Measurements from ENCODE around the gene RAD23B.

Gene RAD23B

DNA sequence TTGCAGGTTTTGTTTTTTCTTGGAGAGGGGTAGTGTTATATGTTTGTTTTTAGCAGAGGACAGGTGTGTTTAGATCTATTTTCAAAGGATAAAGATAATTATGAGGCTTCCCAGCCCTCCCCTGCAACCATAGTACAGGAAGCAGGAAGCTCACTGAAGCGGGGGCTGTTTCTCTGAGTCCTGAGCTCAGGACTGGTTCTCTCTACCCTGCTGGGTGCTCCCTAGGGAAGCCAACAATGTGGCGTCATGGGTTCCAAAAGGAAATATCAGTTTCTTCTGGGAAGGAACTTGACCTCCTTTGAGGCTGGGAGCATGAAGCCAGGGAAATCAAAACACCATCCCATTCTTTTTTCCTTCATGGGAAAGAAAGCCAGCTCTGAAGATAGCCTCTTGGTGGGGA, 62.2 kb downstream of the RAD23B start:
- TF ChIP-seq, protein P1, sequence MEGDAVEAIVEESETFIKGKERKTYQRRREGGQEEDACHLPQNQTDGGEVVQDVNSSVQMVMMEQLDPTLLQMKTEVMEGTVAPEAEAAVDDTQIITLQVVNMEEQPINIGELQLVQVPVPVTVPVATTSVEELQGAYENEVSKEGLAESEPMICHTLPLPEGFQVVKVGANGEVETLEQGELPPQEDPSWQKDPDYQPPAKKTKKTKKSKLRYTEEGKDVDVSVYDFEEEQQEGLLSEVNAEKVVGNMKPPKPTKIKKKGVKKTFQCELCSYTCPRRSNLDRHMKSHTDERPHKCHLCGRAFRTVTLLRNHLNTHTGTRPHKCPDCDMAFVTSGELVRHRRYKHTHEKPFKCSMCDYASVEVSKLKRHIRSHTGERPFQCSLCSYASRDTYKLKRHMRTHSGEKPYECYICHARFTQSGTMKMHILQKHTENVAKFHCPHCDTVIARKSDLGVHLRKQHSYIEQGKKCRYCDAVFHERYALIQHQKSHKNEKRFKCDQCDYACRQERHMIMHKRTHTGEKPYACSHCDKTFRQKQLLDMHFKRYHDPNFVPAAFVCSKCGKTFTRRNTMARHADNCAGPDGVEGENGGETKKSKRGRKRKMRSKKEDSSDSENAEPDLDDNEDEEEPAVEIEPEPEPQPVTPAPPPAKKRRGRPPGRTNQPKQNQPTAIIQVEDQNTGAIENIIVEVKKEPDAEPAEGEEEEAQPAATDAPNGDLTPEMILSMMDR (IDR thresholded peaks at IDR 0.05; ENCODE audit: low read depth, low read length), result no peak
- DNase-seq (ENCODE audit: extremely low read depth, low read depth), result no peak

DNA sequence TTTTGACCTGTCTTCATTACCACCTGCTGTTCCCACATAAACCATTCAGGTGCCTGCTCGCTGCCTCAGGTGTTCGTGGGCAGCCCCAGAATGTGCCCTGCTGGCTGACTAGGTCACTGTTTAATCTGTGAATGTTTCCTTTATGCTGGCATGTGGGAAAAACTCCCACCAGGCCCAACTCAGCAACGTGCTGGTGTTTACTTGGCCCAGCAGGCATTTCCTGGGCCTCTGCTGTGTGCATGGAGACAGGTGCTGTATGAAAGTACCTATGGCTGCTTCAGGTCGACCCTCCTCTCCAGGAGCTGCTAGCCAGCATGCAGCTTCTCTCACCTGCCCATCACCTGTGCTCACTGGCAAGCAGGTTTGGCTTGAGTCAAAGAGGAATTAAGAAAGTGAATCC, 65.8 kb downstream of the RAD23B start:
- TF ChIP-seq, protein P1 (IDR thresholded peaks at IDR 0.05; ENCODE audit: low read depth, low read length), result no peak
- no peak for DNase-seq (ENCODE audit: extremely low read depth, low read depth)

DNA sequence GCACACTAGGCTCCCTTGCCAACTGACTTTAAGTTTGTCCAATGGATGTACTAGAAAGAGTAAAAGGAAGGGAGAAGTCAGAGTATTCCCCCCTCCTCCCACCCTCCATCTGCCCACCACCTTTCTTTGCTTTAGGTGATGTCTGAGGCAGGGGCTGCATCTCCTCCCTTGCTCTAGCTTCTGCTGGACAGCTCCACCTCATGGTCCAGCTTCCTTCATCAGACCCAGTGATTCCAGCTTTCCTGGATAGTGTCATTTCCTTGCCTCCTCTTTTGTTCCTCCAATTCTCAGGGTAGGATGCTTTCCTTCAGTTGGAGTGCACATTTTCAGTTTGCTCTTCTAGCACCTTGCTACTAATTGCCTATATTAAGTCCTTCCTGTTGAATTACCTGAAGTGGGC, 67.4 kb downstream of the RAD23B start:
- TF ChIP-seq, protein P1 (IDR thresholded peaks at IDR 0.05; ENCODE audit: low read depth, low read length), result no peak; the same call in 1 of the 2 replicates
- no peak for DNase-seq (ENCODE audit: extremely low read depth, low read depth)

DNA sequence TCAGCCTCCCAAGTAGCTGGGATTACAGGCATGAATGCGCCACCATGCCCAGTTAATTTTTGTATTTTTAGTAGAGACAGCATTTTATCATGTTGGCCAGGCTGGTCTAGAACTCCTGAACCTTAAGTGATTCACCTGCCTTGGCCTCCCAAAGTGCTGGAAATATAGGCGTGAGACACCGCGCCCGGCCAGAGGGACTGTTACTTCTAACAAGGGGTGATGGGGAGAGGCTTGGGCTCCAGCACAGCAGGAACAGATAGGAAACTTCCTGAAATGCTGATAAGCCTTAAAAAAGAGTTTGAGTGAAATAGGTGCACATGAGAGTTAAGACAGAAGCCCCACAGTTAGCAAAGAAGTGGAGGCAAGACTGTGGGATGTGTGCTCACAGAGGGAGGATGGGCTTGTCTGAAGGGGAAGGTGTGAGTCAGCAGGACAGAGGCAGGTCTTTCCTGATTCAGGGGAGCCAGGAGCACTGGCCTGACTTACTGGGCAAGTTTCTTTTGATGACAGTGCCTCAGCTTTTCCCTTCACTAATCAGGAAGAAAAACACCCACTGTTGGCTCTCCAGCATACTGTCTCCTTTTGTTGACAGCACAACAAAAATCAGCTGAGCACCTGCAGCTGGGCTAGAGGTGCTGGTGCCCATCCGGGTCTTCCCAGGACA, 68.4 kb downstream of the RAD23B start:
- DNase-seq (ENCODE audit: extremely low read depth, low read depth), result no peak
- TF ChIP-seq, protein P1 (IDR thresholded peaks at IDR 0.05; ENCODE audit: low read depth, low read length), result no peak

DNA sequence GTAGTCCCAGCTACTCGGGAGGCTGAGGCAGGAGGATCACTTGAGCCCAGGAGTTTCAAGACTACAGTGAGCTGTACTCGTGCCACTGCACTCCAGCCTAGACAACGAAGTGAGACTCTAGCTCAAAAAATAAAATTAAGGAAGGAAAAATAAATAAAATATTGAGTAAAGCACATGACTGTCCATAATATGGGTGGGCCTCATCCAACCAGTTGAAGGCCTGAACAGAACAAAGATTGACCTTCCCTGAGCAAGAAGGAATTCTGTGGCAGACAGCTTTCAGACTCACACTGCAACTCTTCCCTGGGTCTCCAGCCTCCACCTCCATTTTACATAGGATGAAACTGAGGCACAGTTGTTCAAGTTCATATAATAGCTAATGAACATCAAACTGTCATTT, 72.3 kb downstream of the RAD23B start:
- TF ChIP-seq, protein P1 (IDR thresholded peaks at IDR 0.05; ENCODE audit: low read depth, low read length), result no peak
- DNase-seq (ENCODE audit: extremely low read depth, low read depth), result no peak

DNA sequence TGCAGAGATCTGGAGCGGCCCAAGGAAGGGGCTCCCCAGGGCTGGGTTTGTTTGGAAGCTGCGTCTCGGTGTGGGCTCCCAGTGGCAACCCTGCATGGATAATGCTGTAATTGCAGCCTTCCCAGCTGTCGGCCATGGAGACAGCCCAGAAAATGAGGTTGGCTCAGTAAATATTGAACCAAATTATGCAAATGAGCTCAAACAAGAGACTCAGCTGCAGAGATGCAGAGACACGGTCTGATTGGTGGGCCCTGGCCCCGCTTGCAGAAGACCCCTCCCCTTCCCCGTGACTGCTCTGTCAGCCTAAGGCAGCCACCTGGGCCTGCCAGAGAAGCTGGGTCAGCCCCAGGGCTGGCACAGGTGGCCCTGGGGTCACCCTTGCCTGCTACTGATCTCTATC, 75.9 kb downstream of the RAD23B start:
- DNase-seq (ENCODE audit: extremely low read depth, low read depth), result no peak
- TF ChIP-seq, protein P1 (IDR thresholded peaks at IDR 0.05; ENCODE audit: low read depth, low read length), result no peak

DNA sequence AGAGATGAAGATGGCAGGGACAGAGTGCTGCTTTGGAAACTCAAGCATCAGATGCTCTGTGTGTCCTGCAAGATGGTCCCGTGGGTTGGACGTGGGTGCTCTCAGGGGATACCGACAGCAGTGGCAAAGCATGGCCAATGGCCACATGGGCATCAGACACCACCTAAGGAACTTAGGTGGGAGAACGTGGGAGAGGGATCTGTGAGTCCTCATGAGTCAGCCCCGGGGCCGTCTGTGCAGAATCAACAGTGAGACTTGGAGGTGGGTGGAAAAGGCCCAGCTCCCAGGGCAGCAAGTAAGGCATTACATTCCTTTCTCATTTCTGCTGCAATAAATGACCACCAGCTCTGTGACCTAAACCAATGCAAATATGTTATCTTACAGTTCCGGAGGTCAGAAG, 77.0 kb downstream of the RAD23B start:
- DNase-seq (ENCODE audit: extremely low read depth, low read depth), result no peak
- TF ChIP-seq, protein P1 (IDR thresholded peaks at IDR 0.05; ENCODE audit: low read depth, low read length), result no peak

All from AG09319 (cell line).